GM12875 (cell line): ENCODE results near the gene CTU2.

Experiments
- H3K4me3 ChIP-seq: one replicate; pipeline ENCODE4 v1.5.1; 2011; ENCODE audit warnings: low read depth, low read length, control low read depth
- CTCF ChIP-seq: IDR thresholded peaks from 2 replicates; pipeline ENCODE4 v1.5.1; 2011; ENCODE audit warnings: low read depth, mild to moderate bottlenecking, control low read depth, inconsistent platforms, low read length, moderate library complexity, borderline replicate concordance; ENCODE audit not compliant: insufficient read depth

CTU2 gene

DNA sequence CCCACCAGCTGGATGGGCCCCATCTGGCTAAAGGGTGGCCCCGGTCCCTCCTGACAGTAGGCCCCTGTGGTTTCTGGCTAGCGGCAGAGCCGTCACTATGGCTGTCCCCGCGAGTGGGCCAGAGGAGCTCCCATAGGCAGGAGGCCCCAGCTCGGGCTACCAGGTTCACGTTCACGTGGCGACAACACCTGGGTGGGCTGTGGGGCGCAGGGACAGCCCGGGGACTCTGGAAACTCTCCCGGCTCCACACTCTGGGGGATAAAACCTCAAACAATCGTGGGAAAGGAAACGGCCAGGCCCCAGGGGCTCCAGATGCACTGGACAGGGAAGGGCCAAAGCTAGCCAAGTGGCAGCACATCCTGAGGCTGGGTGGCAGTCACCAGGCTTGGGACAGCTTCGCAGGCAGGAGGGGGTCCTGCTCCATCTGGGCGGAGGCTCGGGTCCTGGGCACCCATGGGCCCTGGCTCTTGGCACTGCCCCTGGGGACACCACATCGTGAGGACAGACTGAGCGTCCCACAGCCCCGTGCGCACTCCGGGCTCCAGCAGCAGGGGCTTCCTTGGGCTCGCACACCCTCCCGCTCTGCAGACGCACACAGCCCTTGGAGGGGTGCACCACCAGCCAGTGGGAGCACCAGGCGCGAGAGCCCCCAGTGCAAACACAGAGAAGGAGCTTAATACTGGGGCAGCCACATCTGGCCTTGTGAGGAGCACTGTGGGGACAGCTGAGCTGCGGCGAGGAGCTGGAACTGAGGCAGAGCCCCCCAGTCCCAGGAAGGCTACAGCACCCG is 4.5 kb upstream of the CTU2 start:
- H3K4me3 ChIP-seq: peak overlapping the region; percentile 36
- no peak for TF ChIP-seq CTCF

GRCh38 chr16:88702371-88703210 is 3.7 kb upstream of the CTU2 start:
- no peak for TF ChIP-seq CTCF
- H3K4me3 ChIP-seq: no peak overlapping the region

GRCh38 chr16:88703486-88704309 is 2.6 kb upstream of the CTU2 start:
- no peak for TF ChIP-seq CTCF
- peak overlapping the region; percentile 42 for H3K4me3 ChIP-seq

- H3K4me3 ChIP-seq: peak overlapping the region; percentile 96
- no peak for TF ChIP-seq CTCF
Measured at GRCh38 chr16:88705076-88705684, 1.1 kb upstream of the CTU2 start.

DNA sequence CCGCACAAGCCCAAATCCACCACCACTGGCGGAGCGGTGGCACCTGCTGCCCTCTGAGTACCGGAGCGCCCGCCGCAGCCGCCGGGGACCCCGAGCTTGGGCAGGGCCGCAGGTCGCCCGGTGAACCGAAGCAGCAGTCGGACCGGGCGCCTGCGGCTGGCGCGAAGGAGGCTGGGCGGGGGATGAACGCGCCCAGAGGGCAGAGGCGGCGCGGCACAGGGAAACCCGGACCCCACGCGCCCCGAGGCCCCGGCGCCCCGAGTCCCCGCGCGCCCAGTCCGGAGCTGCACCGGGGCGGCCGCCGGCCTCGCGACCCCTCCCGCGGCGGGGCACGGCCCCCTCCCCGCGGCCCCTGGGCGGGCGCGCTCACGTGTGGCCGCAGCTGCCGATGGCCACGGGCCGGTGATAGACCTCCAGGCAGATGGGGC is 488 bp upstream of the CTU2 start:
- no peak for TF ChIP-seq CTCF
- peak overlapping the region; percentile 96 for H3K4me3 ChIP-seq

GRCh38 chr16:88706965-88707826 is 893 bp downstream of the CTU2 start:
- TF ChIP-seq CTCF: no peak

More at GRCh38 chr16:88706965-88707826, 893 bp downstream of the CTU2 start:
- H3K4me3 ChIP-seq: peak overlapping the region; percentile 96
